Ishikawa (cell line): ENCODE results near the gene SDHB.

Source experiments
- CEBPB ChIP-seq: IDR thresholded peaks from 2 replicates; pipeline ENCODE4 v1.6.1; 2012
- CREB1 ChIP-seq: IDR thresholded peaks from 2 replicates; pipeline ENCODE4 v1.6.1; 2012; ENCODE audit warnings: low read depth
- EGR1 ChIP-seq: IDR thresholded peaks from 2 replicates; pipeline ENCODE4 v1.6.1; 2012
- EP300 ChIP-seq: IDR thresholded peaks from 2 replicates; pipeline ENCODE4 v1.6.1; 2012; ENCODE audit warnings: borderline replicate concordance
- FOXM1 ChIP-seq: IDR thresholded peaks from 2 replicates; pipeline ENCODE4 v1.6.1; 2012; ENCODE audit warnings: low read depth, borderline replicate concordance
- NFIC ChIP-seq: IDR thresholded peaks from 2 replicates; pipeline ENCODE4 v1.6.1; 2012
- RAD21 ChIP-seq: IDR thresholded peaks from 2 replicates; pipeline ENCODE4 v1.6.1; 2012; ENCODE audit warnings: low read depth
- TAF1 ChIP-seq: IDR thresholded peaks from 2 replicates; pipeline ENCODE4 v1.6.1; 2012; ENCODE audit warnings: low read depth, mild to moderate bottlenecking
- TCF12 ChIP-seq: IDR thresholded peaks from 2 replicates; pipeline ENCODE4 v1.6.1; 2012; ENCODE audit warnings: low read depth
- TEAD4 ChIP-seq: IDR thresholded peaks from 2 replicates; pipeline ENCODE4 v1.6.1; 2012
- YY1 ChIP-seq: IDR thresholded peaks from 2 replicates; pipeline ENCODE4 v1.6.1; 2012; ENCODE audit warnings: low read depth
- ZBTB7A ChIP-seq: IDR thresholded peaks from 2 replicates; pipeline ENCODE4 v1.6.1; 2012; ENCODE audit warnings: low read depth
- TF ChIP-seq, protein P1 (sequence below): IDR thresholded peaks from 2 replicates; pipeline ENCODE4 v1.6.1; 2012
- TF ChIP-seq, protein P2 (sequence below): IDR thresholded peaks from 2 replicates; pipeline ENCODE4 v1.6.1; 2012; ENCODE audit warnings: low read depth, mild to moderate bottlenecking
- TF ChIP-seq, protein P3 (sequence below): IDR thresholded peaks from 2 replicates; pipeline ENCODE4 v1.6.1; 2012

The SDHB gene

DNA sequence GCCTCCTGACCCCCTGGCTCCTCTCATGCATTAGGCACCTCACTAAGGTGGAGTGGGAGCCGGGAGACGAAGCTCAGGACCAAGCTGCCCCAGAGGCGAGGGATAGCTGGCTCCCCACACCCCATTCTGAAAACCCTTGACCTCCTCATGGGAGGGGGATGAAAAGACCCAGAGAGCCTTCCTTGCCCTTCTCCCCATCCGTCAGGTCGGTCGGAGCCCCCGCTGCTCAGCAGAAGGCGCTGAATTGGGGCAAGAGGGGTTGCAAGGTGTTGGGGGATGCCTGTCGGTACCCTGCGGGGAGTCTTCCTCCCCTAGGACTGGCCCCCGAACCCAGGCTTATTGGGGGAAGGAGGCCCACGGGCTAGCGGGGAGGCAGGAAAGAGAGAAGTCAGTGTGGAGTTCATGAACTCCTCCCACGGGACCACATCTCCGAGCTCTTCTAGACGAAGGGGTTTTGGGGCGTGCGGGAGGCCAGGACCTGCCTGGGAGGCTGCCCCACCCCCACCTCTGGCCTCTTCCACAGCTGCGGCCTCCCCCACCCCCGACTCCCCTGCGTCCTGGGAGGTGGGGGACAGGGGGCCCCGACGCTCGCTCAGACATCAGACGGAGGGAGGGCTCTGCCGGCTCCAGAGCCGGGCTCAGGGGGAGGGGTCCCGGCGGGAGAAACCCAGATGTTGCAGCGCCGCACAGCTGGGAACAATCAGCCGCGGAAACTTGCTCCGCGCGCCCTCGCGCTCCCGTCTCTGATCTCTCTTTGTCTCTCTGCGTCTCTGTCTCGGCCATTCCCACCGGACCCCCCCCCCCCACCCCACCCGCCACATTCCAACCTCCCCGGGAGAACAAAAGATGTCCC, 74.1 kb downstream of the SDHB start:
- TF ChIP-seq, protein P1, sequence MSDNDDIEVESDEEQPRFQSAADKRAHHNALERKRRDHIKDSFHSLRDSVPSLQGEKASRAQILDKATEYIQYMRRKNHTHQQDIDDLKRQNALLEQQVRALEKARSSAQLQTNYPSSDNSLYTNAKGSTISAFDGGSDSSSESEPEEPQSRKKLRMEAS, result no peak
- no peak for TF ChIP-seq EGR1
- TF ChIP-seq TCF12, result no peak
- TF ChIP-seq, protein P2, sequence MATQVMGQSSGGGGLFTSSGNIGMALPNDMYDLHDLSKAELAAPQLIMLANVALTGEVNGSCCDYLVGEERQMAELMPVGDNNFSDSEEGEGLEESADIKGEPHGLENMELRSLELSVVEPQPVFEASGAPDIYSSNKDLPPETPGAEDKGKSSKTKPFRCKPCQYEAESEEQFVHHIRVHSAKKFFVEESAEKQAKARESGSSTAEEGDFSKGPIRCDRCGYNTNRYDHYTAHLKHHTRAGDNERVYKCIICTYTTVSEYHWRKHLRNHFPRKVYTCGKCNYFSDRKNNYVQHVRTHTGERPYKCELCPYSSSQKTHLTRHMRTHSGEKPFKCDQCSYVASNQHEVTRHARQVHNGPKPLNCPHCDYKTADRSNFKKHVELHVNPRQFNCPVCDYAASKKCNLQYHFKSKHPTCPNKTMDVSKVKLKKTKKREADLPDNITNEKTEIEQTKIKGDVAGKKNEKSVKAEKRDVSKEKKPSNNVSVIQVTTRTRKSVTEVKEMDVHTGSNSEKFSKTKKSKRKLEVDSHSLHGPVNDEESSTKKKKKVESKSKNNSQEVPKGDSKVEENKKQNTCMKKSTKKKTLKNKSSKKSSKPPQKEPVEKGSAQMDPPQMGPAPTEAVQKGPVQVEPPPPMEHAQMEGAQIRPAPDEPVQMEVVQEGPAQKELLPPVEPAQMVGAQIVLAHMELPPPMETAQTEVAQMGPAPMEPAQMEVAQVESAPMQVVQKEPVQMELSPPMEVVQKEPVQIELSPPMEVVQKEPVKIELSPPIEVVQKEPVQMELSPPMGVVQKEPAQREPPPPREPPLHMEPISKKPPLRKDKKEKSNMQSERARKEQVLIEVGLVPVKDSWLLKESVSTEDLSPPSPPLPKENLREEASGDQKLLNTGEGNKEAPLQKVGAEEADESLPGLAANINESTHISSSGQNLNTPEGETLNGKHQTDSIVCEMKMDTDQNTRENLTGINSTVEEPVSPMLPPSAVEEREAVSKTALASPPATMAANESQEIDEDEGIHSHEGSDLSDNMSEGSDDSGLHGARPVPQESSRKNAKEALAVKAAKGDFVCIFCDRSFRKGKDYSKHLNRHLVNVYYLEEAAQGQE, result no peak
- no peak for TF ChIP-seq FOXM1
- no peak for TF ChIP-seq ZBTB7A
- no peak for TF ChIP-seq EP300
- TF ChIP-seq, protein P3, sequence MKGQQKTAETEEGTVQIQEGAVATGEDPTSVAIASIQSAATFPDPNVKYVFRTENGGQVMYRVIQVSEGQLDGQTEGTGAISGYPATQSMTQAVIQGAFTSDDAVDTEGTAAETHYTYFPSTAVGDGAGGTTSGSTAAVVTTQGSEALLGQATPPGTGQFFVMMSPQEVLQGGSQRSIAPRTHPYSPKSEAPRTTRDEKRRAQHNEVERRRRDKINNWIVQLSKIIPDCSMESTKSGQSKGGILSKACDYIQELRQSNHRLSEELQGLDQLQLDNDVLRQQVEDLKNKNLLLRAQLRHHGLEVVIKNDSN, result no peak
- no peak for TF ChIP-seq YY1
- no peak for TF ChIP-seq RAD21
- TF ChIP-seq TAF1, result no peak
- TF ChIP-seq CEBPB, result no peak

GRCh38 chr1:16978567-16979474, 75.0 kb downstream of the SDHB start:
- TF ChIP-seq YY1, result no peak
- TF ChIP-seq EGR1, result no peak
- no peak for TF ChIP-seq ZBTB7A
- no peak for TF ChIP-seq EP300
- no peak for TF ChIP-seq TAF1
- no peak for TF ChIP-seq NFIC
- TF ChIP-seq, protein P2, result no peak
- TF ChIP-seq RAD21, result no peak
- TF ChIP-seq, protein P3, result no peak
- TF ChIP-seq, protein P1, result no peak
- no peak for TF ChIP-seq CEBPB
- no peak for TF ChIP-seq TEAD4
- TF ChIP-seq TCF12, result no peak
- TF ChIP-seq FOXM1, result no peak
- TF ChIP-seq CREB1, result no peak

GRCh38 chr1:16978139-16978538, 75.7 kb downstream of the SDHB start:
- TF ChIP-seq CEBPB (no peak), ZBTB7A (no peak), YY1 (no peak), EP300 (no peak), TCF12 (no peak), TEAD4 (no peak)
- TF ChIP-seq, protein P3, result no peak
- TF ChIP-seq, protein P1, result no peak

GRCh38 chr1:16977377-16977776, 76.5 kb downstream of the SDHB start:
- TF ChIP-seq ZBTB7A, result no peak
- TF ChIP-seq YY1, result no peak
- TF ChIP-seq FOXM1, result no peak
- TF ChIP-seq, protein P2, result no peak
- TF ChIP-seq NFIC, result no peak
- TF ChIP-seq EP300, result no peak
- no peak for TF ChIP-seq EGR1
- TF ChIP-seq, protein P3, result no peak
- TF ChIP-seq CREB1, result no peak
- TF ChIP-seq, protein P1, result no peak
- no peak for TF ChIP-seq TAF1
- TF ChIP-seq RAD21, result no peak
- no peak for TF ChIP-seq TEAD4
- TF ChIP-seq CEBPB, result no peak
- no peak for TF ChIP-seq TCF12
